Measurements from ENCODE around the gene ELL. TPM values are rescaled to one million over a fixed set of nuclear protein-coding genes. Genes with fewer than 3 reads are reported as not detected.

ELL gene
- total RNA-seq, 1 experiment from 2014 or later: 18.6 TPM

DNA sequence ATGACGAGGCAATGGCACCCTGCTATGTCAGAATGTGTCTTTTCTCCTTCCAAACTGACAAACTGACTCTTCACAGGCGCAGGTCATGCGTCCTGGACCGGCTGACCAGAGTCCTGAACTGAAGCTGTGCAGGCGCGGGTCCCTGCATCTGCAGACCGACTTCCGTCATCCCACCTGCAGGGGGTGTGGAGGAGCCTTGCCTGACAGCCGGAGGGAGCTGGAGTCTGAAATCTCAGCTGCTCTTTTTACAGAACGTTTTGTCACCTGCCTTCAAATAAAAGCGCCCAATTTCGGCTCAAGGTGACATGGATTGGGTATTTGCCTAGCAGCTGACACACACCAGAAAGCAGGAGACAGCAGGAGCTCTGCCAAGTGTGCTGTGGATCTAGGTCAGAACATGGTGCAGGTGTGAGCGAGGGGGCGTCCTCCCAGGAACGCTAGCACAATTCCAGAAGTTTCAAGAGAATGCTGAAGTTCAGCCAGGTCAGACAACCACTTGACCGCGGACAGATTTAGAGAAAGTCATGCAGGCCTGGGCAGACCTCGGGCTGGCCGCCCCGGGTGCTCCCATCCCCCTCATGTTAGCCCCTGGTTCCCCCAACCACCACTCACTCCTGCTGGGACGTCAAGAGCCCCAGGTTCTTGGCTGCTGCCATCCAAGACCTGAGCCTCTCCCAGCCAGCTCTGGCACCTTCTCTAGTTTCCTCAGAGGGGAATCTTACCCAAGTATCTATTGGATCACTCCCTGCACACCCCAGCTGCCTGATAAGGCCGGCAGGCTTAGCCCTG, 32.8 kb downstream of the ELL start:
- intact Hi-C loops (cut with micrococcal nuclease; ENCODE audit: unreplicated experiment) (no loop called here), in situ Hi-C loops (cut with HindIII; ENCODE audit: low pct_unique_long_range_greater_than_20kb, low sequenced_read_pairs) (no loop called here)
- CTCF ChIA-PET: interaction anchor here (0.5 to 1.0 kb wide), 4 partner anchors 9 to 590 kb away, joined by 3 to 7 read pairs (median 4); no protein-coding TSS in a partner anchor
- ATAC-seq: no peak
- no peak for TF ChIP-seq SIN3A (IDR thresholded peaks at IDR 0.05; ENCODE audit: borderline replicate concordance, insufficient read depth, low read depth, low read length)
- TF ChIP-seq, protein P1, sequence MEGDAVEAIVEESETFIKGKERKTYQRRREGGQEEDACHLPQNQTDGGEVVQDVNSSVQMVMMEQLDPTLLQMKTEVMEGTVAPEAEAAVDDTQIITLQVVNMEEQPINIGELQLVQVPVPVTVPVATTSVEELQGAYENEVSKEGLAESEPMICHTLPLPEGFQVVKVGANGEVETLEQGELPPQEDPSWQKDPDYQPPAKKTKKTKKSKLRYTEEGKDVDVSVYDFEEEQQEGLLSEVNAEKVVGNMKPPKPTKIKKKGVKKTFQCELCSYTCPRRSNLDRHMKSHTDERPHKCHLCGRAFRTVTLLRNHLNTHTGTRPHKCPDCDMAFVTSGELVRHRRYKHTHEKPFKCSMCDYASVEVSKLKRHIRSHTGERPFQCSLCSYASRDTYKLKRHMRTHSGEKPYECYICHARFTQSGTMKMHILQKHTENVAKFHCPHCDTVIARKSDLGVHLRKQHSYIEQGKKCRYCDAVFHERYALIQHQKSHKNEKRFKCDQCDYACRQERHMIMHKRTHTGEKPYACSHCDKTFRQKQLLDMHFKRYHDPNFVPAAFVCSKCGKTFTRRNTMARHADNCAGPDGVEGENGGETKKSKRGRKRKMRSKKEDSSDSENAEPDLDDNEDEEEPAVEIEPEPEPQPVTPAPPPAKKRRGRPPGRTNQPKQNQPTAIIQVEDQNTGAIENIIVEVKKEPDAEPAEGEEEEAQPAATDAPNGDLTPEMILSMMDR (IDR thresholded peaks at IDR 0.05): peak; percentile 57; the same call in 1 of the 2 replicates
- H3K4me3 ChIP-seq (ENCODE audit: low read depth in 2 of 2, low read length in 2 of 2): no peak overlapping the region
- POLR2A ChIA-PET: interaction anchor here (0.5 kb wide), 1 partner anchor 20 kb away, joined by 9 read pairs; no protein-coding TSS in a partner anchor
- DNase-seq (ENCODE audit: low read depth, low spot score): no peak
- H3K27me3 ChIP-seq (ENCODE audit: control insufficient read depth, insufficient read depth, low read length): no peaks in the 10 kb centered on the region
- H3K27ac ChIP-seq (ENCODE audit: low read length): no peak overlapping the region
- no peaks in the 10 kb centered on the region for H3K9me3 ChIP-seq (ENCODE audit: control insufficient read depth, insufficient read depth, low read depth, low read length)
- peaks cover 9% of the 10 kb centered on the region for H3K4me1 ChIP-seq (ENCODE audit: control insufficient read depth, insufficient read depth, low read length)
- no peaks in the 10 kb centered on the region for H3K36me3 ChIP-seq (ENCODE audit: control insufficient read depth, insufficient read depth, low read length)
- no TSS peak for BruUV-seq (replicated peaks)

DNA sequence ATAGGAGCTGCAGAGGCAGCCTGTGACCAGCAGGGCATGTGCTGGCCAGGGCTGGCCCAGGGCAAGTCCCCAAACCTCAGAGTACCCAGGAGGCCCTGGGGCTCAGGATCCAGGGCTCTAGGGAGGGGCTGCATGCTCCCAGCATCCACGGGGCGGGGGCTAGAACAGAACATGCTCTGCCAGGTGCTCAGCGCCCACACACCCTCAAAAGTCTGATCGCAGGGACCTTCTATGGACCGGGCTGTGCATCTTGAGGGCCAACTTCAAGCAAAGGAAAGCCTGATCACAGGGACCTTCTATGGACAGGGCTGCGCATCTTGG, 33.5 kb downstream of the ELL start:
- ChIA-PET POLR2A (no interaction called here), CTCF (interaction anchor here (0.5 to 1.0 kb wide), 2 partner anchors 8 to 21 kb away, joined by 4 to 7 read pairs; no protein-coding TSS in a partner anchor)
- Histone ChIP-seq H3K4me1 (ENCODE audit: control insufficient read depth, insufficient read depth, low read length) (peaks cover 9% of the 10 kb centered on the region), H3K4me3 (ENCODE audit: low read depth in 2 of 2, low read length in 2 of 2) (no peak overlapping the region), H3K36me3 (ENCODE audit: control insufficient read depth, insufficient read depth, low read length) (no peaks in the 10 kb centered on the region), H3K27ac (ENCODE audit: low read length) (no peak overlapping the region), H3K9me3 (ENCODE audit: control insufficient read depth, insufficient read depth, low read depth, low read length) (no peaks in the 10 kb centered on the region), H3K27me3 (ENCODE audit: control insufficient read depth, insufficient read depth, low read length) (no peaks in the 10 kb centered on the region)
- in situ Hi-C loops (cut with HindIII; ENCODE audit: low pct_unique_long_range_greater_than_20kb, low sequenced_read_pairs) (no loop called here), intact Hi-C loops (cut with micrococcal nuclease; ENCODE audit: unreplicated experiment) (no loop called here)
- TF ChIP-seq, protein P1 (IDR thresholded peaks at IDR 0.05): no peak
- TF ChIP-seq SIN3A (IDR thresholded peaks at IDR 0.05; ENCODE audit: borderline replicate concordance, insufficient read depth, low read depth, low read length): no peak
- no TSS peak for BruUV-seq (replicated peaks)
- DNase-seq (ENCODE audit: low read depth, low spot score) (no peak), ATAC-seq (peak; percentile 64)

DNA sequence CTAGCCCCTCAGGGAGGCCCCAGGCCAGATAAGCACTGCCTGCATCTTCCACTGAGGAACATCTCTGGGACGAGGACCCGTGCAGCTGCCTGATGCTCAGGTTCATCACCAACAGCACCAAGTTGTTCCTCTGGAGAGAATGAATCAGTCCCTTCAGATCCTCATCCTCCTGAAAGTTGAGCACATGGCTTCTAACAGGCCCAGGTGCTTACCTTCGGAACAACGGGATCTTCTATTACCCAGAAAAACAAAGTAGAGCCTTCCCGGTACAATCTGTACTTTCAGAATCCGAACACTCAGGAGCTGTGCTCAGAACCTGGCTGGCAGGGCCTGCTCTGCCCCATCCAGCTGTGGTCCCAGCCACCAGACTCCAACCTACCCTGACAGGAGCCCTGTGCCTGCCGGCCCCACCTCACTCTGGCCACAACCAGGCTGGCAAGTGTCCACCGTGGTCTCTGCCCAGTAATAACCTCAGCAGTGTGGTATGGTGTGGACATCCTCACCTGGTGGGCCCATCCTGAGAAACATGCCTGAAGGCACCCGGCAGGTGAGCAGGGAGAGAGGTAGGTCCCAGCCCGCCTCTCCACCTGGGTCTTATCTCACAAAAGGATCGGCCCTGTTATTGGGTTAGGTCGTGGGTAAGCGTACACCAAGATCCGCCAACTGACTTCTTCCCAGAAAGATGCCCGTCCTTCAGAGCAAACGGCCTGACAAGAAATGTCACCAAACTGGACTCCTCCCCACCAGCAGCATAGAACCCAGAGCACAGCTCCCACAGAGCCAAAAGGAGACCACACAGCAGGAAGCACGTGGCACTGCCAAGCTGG, 34.1 kb downstream of the ELL start:
- DNase-seq (ENCODE audit: low read depth, low spot score): no peak
- POLR2A ChIA-PET: no interaction called here
- in situ Hi-C loops (cut with HindIII; ENCODE audit: low pct_unique_long_range_greater_than_20kb, low sequenced_read_pairs): no loop called here

More for the DNA sequence above, 34.1 kb downstream of the ELL start:
- Histone ChIP-seq H3K36me3 (ENCODE audit: control insufficient read depth, insufficient read depth, low read length) (no peaks in the 10 kb centered on the region), H3K9me3 (ENCODE audit: control insufficient read depth, insufficient read depth, low read depth, low read length) (no peaks in the 10 kb centered on the region), H3K27me3 (ENCODE audit: control insufficient read depth, insufficient read depth, low read length) (no peaks in the 10 kb centered on the region), H3K27ac (ENCODE audit: low read length) (no peak overlapping the region), H3K4me1 (ENCODE audit: control insufficient read depth, insufficient read depth, low read length) (peaks cover 9% of the 10 kb centered on the region), H3K4me3 (ENCODE audit: low read depth in 2 of 2, low read length in 2 of 2) (no peak overlapping the region)
- CTCF ChIA-PET: interaction anchor here (0.5 kb wide), 1 partner anchor 22 kb away, joined by 7 read pairs; no protein-coding TSS in a partner anchor
- no TSS peak for BruUV-seq (replicated peaks)
- intact Hi-C loops (cut with micrococcal nuclease; ENCODE audit: unreplicated experiment): no loop called here
- no peak for ATAC-seq
- TF ChIP-seq POLR2AphosphoS5 (IDR thresholded peaks at IDR 0.05; ENCODE audit: low read depth, low read length) (no peak), SIN3A (IDR thresholded peaks at IDR 0.05; ENCODE audit: borderline replicate concordance, insufficient read depth, low read depth, low read length) (no peak), TCF7L2 (IDR thresholded peaks at IDR 0.05; ENCODE audit: low read depth, low read length) (no peak)
- TF ChIP-seq, protein P2, sequence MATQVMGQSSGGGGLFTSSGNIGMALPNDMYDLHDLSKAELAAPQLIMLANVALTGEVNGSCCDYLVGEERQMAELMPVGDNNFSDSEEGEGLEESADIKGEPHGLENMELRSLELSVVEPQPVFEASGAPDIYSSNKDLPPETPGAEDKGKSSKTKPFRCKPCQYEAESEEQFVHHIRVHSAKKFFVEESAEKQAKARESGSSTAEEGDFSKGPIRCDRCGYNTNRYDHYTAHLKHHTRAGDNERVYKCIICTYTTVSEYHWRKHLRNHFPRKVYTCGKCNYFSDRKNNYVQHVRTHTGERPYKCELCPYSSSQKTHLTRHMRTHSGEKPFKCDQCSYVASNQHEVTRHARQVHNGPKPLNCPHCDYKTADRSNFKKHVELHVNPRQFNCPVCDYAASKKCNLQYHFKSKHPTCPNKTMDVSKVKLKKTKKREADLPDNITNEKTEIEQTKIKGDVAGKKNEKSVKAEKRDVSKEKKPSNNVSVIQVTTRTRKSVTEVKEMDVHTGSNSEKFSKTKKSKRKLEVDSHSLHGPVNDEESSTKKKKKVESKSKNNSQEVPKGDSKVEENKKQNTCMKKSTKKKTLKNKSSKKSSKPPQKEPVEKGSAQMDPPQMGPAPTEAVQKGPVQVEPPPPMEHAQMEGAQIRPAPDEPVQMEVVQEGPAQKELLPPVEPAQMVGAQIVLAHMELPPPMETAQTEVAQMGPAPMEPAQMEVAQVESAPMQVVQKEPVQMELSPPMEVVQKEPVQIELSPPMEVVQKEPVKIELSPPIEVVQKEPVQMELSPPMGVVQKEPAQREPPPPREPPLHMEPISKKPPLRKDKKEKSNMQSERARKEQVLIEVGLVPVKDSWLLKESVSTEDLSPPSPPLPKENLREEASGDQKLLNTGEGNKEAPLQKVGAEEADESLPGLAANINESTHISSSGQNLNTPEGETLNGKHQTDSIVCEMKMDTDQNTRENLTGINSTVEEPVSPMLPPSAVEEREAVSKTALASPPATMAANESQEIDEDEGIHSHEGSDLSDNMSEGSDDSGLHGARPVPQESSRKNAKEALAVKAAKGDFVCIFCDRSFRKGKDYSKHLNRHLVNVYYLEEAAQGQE (IDR thresholded peaks at IDR 0.05; ENCODE audit: insufficient read depth in 1 of 2, low read depth in 2 of 2, low read length in 1 of 2): no peak
- TF ChIP-seq, protein P1 (IDR thresholded peaks at IDR 0.05): no peak
